CD4-positive, alpha-beta T cell treated with Interleukin-17A for 4 hours (primary cell): ENCODE results near the gene DGLUCY.
"Not testable (repeated sequence)": the region's sequence is repeated elsewhere in the genome, so short reads cannot be mapped to it uniquely, and the experiment has no call there.

Source experiments
- DNase-seq: peaks from one replicate; pipeline ENCODE4 v3.0.0-alpha.2; 2020; ENCODE audit warnings: mixed read lengths

Gene DGLUCY

DNA sequence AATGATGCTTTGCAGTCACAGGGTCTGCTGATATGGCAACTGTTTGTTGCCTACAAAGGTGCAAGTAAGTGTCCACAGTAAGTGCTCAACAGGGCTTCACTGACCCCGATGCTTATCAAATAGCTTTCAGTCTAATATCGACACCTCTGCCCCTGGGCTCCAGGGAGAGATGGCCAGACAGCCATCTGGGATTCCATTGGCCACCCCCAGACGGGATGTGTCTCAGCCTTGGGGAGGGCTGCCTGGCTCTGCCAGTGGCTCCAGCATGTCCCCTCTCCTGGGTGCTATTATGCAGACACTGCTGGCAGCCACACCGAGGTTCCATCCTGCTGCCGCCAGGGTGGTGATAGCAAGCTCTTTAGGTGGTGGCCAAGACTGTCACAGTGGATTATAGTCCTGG is 57.4 kb downstream of the DGLUCY start:
- DNase-seq, result no peak

- peak; percentile 89 for DNase-seq
Measured at GRCh38 chr14:91173221-91173670, 59.4 kb downstream of the DGLUCY start.

- no peak for DNase-seq
Measured at GRCh38 chr14:91173904-91174303, 60.0 kb downstream of the DGLUCY start.

- no peak for DNase-seq
Measured at GRCh38 chr14:91175291-91176201, 61.7 kb downstream of the DGLUCY start.

DNA sequence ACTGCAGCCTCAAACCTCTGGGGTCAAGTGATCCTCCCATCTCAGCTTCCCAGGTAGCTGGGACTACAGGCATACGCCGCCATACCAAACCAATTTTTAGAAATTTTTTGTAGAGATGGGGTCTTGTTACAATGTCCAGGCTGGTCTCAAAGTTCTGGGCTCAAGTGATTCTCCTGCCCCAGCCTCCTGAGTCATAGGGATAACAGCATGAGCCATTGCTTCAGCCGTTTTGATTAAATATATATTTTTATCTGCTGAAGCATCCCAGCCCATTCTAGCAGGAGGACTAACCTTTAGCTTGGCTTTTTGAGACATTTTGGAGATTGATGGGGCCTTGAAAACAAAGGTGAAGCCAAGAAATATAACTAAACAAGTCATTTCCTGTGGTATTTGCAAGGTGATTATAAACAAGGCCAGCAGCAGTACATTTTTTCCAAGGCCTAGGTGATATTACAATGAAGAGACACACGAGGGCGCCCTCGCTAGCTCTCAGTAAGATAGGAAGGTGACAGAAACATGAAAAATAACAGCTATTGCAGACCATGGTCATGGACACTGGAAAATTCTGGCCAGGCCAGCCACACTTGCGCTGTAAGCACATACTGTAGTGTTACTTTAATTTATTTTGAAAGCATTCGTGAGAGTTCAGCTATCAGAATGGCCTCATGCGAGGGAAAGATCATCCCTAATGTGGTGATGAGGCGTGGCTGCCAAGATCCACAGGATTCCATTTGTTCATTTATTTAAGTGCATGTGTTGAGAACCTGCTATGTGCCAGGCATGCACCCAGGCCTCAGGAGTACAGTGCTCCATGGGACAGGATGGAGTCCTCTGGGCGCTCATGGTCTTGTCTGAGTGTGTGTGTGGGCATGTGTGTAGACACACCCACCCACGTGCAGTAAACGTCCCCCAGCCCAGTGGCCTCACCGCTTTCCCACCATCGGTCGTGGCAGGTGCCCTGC is 63.5 kb downstream of the DGLUCY start:
- DNase-seq, result peak; percentile 80

- no peak for DNase-seq
Measured at GRCh38 chr14:91180611-91181010, 66.7 kb downstream of the DGLUCY start.

GRCh38 chr14:91182753-91183152 is 68.9 kb downstream of the DGLUCY start:
- not testable (repeated sequence) for DNase-seq

DNA sequence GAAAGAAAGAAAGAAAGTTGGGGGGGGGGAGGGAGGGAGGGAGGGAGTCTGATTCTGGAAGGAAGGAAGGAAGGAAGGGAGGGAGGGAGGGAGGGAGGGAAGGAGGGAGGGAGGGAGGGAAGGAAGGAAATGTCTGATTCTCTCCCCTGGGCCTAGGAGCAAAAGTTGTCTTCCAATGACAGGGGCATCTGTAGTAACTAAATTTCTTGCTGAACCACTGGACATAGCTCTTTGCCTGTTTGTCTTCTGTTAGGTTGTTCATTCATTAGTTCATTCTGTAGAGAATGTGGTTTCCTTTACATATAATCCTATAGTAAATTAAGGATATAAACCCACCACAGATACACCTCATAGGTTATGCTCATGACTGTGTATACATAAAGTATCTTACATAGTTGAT is 70.7 kb downstream of the DGLUCY start:
- DNase-seq, result no peak

- DNase-seq, result no peak
Measured at GRCh38 chr14:91185721-91186120, 71.8 kb downstream of the DGLUCY start.

- no peak for DNase-seq
Measured at GRCh38 chr14:91186515-91187066, 72.7 kb downstream of the DGLUCY start.

GRCh38 chr14:91187271-91187670 is 73.4 kb downstream of the DGLUCY start:
- DNase-seq, result no peak

DNA sequence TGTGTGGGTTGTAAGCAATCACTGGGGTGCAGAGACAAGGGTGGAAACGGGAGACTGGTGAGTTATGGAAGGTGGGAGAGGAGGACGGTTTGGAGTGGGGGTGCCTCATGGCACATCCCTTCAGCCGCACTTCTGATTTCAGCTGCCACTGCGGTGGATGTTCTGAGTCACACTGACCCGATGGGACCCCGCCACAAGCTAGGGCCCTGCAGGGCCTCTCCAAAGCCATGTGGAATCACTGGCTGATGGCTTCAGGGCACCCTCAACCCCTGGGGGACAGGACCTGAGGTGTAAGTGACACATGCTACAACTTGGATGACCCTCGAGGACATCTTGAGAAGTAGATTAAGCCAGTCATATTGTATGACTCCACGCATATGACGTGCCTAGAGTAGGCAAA is 77.0 kb downstream of the DGLUCY start:
- DNase-seq, result no peak

DNA sequence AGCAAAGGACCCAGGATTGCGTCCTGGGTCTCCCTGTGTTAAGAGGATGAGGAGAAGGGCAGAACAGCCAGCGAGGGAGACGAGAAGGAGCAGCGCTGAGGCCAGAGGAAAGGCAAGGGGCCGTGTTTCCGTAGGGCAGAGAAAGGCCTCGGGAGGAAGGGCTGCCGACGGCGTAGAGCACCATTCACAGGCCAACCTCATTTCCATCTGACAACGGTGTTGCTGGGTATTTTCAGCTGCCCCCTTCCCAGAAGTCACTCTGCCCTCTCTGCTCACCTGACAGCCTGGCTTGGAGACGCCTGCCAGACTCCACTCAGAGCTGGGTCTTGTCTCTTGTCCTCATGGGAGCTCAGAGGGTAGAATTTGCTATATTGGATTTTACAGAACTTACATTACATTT is 79.2 kb downstream of the DGLUCY start:
- DNase-seq, result no peak

DNA sequence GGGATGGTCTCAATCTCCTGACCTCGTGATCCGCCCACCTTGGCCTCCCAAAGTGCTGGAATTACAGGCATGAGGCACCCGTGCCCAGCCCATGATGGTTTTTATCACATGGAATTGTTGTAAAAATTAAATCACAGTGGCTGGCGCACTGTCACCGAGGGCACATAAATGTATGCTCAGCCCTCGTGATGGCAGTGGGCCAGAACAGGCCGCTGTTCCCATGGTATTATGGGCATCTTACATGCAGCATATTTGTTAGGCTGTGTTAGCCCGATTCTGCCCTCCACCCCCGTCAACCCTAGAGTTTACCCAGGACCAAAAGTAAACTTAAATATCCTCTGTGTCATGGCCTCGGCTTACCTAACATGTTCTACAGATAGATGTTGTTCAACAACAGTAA is 82.0 kb downstream of the DGLUCY start:
- DNase-seq, result no peak

GRCh38 chr14:91197631-91198030 is 83.8 kb downstream of the DGLUCY start:
- DNase-seq, result no peak

DNA sequence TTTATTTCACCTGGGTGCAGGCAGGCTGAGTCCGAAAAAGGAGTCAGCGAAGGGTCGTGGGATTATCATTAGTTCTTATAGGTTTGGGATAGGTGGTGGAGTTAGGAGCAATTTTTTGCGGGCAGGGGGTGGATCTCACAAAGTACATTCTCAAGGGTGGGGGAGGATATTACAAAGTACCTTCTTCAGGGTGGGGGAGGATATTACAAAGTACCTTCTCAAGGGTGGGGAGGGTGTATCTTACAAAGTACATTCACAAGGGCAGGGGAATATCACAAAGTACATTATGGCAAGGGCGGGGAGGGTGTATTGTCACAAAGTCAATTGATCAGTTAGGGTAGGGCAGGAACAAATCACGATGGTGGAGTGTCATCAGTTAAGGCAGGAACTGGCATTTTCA is 86.9 kb downstream of the DGLUCY start:
- not testable (repeated sequence) for DNase-seq

DNA sequence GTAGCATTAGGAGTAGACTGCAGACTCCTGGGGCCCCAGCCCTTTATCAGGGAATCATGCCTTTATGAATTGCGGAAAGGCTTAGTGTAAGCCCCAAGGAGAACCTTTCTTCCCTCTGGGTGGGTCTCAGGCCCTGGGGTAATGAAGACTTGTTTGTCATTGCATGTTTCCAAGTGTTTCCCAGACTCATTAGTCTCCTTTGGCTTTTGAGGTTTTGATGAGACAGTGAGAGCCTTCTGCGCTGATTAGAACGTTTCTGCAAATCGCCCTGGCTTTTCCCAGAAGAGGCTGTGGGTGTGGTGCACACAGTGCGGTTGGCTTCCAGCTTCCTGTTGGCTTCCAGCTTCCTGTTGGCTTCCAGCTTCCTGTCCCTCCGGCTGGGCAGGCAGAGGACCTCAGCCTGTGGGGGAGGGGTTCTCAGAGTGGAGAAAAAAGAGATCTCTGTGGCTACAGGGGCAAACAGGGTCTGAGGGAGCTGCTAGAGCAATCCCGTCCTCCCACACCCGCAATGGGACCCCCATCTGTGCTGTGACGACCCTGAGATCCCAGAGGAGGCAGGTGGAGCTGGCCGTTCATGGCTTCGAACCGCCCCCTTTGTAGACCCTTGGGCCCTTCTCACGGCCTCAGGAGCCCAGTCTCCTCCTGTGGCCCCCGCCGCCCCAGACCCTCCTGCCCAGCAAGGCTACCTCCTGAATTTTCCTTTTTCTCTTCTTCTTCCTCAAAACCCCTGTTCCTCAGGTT is 88.5 kb downstream of the DGLUCY start:
- DNase-seq, result no peak

DNA sequence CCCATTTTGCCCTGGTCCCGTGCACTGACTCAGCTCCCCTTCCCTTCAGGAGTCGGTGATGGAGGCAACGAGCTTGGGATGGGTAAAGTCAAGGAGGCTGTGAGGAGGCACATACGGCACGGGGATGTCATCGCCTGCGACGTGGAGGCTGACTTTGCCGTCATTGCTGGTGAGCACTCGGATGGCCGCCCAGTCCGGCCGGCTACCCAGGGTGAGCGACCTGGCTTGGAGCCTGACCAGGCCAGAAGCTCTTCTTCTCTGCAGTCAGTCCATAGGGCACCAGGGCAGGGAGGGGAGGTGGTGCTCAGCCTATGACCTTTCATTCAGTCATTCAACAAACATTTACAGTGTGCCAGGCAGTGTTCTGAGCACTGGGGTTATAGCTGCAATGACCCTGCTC is 90.8 kb downstream of the DGLUCY start:
- no peak for DNase-seq

DNA sequence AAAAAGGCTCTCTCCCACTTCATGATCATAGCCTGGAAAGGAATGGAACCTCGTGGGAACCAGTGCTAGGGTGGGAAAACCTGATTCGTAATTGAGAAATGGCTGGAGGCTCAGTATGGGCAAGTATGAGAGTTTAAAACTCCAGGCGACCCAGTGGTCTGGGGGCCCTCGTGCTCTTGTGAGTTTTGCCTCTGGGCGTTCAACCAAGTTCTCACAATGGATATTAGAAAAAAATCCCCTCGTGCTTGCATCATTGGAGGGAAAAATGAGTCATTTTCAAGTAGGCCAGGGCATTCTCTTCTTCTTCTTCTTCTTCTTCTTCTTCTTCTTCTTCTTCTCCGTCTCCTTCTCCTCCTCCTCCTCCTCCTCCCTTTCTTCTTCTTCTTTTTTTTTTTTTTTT is 91.6 kb downstream of the DGLUCY start:
- no peak for DNase-seq

DNA sequence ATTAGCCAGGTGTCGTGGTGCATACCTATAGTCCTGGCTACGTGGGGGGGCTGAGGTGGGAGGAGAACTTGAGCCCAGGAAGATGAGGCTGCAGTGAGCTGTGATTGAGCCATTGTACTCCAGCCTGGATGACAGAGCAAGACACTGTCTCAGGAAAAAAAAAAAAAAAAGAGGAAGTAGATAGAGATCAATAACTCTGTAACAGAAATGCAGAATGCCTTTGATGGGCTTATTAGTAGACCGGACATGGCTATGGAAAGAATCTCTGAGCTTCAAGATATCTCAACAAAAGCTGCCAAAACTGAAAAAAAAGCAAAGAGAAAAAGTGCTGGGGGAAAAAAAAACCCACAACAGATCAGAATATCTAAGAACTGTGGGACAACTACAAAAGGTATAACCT is 93.1 kb downstream of the DGLUCY start:
- DNase-seq, result no peak

DNA sequence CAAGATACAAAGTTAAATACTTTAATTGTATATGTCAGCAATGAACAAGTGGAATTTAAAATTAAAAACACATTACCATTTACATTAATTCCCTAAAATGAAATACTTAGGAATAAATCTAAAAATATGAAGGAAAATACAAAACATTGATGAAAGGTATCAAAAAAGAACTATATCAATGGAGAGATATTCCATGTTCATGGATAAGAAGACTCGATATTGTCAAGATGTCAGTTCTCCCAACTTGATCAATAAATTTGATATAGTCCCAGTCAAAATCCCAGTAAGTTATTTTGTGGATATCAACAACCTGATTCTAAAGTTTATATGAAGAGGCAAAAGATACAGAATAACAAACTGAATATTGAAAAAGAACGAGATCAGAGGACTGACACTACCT is 97.1 kb downstream of the DGLUCY start:
- no peak for DNase-seq

DNA sequence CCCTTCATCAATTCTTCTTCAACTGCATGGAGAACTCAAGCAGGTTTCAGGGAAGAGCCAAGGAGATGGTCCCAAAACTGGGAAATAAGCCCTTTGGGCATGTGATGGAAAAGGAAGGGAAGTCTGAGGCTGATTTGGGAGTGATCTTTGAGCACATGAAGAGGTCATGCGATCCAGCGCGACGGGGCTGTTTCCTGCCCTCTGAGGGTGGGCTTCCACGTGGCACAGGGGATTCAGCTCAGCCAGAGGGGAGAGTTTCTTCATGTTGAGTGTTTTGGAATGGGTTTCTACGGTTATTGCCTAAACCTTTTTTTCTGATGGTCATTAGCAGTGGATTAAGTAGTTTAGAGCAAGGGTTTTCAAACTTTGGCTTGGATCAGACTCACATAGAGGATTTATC is 100.4 kb downstream of the DGLUCY start:
- DNase-seq, result no peak

DNA sequence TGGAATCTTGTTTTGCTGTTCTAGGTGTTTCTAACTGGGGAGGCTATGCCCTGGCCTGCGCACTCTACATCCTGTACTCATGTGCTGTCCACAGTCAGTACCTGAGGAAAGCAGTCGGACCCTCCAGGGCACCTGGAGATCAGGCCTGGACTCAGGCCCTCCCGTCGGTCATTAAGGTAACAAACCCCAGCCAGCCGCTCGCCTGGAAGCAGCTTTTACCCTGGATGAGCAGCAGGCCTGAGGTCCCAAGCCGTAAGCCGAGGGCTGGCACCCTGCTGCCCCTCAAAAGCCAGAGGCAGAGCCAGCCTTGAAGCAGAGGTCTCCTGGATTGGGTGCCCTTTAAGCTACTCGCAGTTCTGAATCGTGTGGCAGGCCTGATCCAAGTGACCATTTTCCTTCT is 101.5 kb downstream of the DGLUCY start:
- no peak for DNase-seq
